ENCODE measurements around the gene HSPBAP1.

GRCh38 chr3:122776675-122777468 is 16.8 kb downstream of the HSPBAP1 start:
- TF ChIP-seq, protein P1, sequence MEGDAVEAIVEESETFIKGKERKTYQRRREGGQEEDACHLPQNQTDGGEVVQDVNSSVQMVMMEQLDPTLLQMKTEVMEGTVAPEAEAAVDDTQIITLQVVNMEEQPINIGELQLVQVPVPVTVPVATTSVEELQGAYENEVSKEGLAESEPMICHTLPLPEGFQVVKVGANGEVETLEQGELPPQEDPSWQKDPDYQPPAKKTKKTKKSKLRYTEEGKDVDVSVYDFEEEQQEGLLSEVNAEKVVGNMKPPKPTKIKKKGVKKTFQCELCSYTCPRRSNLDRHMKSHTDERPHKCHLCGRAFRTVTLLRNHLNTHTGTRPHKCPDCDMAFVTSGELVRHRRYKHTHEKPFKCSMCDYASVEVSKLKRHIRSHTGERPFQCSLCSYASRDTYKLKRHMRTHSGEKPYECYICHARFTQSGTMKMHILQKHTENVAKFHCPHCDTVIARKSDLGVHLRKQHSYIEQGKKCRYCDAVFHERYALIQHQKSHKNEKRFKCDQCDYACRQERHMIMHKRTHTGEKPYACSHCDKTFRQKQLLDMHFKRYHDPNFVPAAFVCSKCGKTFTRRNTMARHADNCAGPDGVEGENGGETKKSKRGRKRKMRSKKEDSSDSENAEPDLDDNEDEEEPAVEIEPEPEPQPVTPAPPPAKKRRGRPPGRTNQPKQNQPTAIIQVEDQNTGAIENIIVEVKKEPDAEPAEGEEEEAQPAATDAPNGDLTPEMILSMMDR (conservative IDR thresholded peaks at IDR 0.05): no peak
- no peak for TF ChIP-seq ZFX (IDR thresholded peaks at IDR 0.05)

All from C4-2B (cell line).